ENCODE results near the gene GLDN.

GRCh38 chr15:51448622-51449399 lies 107.4 kb downstream of the GLDN start:
- TF ChIP-seq POLR2A (IDR thresholded peaks at IDR 0.05; ENCODE audit: low read length) (no peak), GATA1 (IDR thresholded peaks at IDR 0.05; ENCODE audit: low read depth, low read length) (no peak)

All from erythroblast (primary cell).